Measurements from ENCODE around the gene STX10. TPM values are rescaled to one million over a fixed set of nuclear protein-coding genes. Genes with fewer than 3 reads are reported as not detected.

Gene STX10
- total and polyA plus RNA-seq, 9 of the 15 experiments (the other 6 are each of a cell fraction or from before 2014, with no cell fraction given) = 0.51 to 66.3 (median 31.0) TPM

GRCh38 chr19:13102666-13103580 lies 47.3 kb downstream of the STX10 start, which contains the start of gene LYL1 (continued):
- no peak for TF ChIP-seq ZNF707 (CRISPR knock-in tag; conservative IDR thresholded peaks at IDR 0.05)
- 0 out of 2 replicates have a peak, but pooled peaks have one; percentile 24 for TF ChIP-seq FOXP4 (CRISPR knock-in tag; IDR thresholded peaks at IDR 0.05; ENCODE audit: borderline replicate concordance)
- TF ChIP-seq ATF7 (IDR thresholded peaks at IDR 0.05) = peak; percentile 91
- no peak; the same call in 1 of the 2 replicates for TF ChIP-seq ZNF239 (CRISPR knock-in tag; IDR thresholded peaks at IDR 0.05)
- peak; percentile 27; the same call in 1 of the 2 replicates for TF ChIP-seq CUX1 (CRISPR knock-in tag; IDR thresholded peaks at IDR 0.05)
- TF ChIP-seq FOXK2 (conservative IDR thresholded peaks at IDR 0.05 in 1 of 2, IDR thresholded peaks at IDR 0.05 in 1 of 2; ENCODE audit: low read depth in 2 of 2) = peak in 1 of 2 experiments; percentile 62; a peak in 2 of 4 replicates
- no peak for TF ChIP-seq NFE2L1 (tag; IDR thresholded peaks at IDR 0.05; ENCODE audit: borderline replicate concordance, low read depth)
- TF ChIP-seq, protein P1, sequence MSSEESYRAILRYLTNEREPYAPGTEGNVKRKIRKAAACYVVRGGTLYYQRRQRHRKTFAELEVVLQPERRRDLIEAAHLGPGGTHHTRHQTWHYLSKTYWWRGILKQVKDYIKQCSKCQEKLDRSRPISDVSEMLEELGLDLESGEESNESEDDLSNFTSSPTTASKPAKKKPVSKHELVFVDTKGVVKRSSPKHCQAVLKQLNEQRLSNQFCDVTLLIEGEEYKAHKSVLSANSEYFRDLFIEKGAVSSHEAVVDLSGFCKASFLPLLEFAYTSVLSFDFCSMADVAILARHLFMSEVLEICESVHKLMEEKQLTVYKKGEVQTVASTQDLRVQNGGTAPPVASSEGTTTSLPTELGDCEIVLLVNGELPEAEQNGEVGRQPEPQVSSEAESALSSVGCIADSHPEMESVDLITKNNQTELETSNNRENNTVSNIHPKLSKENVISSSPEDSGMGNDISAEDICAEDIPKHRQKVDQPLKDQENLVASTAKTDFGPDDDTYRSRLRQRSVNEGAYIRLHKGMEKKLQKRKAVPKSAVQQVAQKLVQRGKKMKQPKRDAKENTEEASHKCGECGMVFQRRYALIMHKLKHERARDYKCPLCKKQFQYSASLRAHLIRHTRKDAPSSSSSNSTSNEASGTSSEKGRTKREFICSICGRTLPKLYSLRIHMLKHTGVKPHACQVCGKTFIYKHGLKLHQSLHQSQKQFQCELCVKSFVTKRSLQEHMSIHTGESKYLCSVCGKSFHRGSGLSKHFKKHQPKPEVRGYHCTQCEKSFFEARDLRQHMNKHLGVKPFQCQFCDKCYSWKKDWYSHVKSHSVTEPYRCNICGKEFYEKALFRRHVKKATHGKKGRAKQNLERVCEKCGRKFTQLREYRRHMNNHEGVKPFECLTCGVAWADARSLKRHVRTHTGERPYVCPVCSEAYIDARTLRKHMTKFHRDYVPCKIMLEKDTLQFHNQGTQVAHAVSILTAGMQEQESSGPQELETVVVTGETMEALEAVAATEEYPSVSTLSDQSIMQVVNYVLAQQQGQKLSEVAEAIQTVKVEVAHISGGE (CRISPR knock-in tag; IDR thresholded peaks at IDR 0.05) = peak in 2 of 3 experiments; percentile 69 to 94; a peak in 4 of 6 replicates
- peak; percentile 93 for TF ChIP-seq USF1 (CRISPR knock-in tag; IDR thresholded peaks at IDR 0.05)
- TF ChIP-seq EP300 (IDR thresholded peaks at IDR 0.05; ENCODE audit: low read length) = peak; percentile 98
- TF ChIP-seq ZNF668 (CRISPR knock-in tag; IDR thresholded peaks at IDR 0.05) = no peak
- peak in 1 of 2 experiments; percentile 21; a peak in 1 of 4 replicates for TF ChIP-seq ARNT (IDR thresholded peaks at IDR 0.05)

All from K562 (cell line).